Stomach (tissue), 4 donors: ENCODE measurements around the gene PTPRZ1.

Experiments
- POLR2A ChIP-seq, 4 donors: fragments of 450-650 bp; IDR thresholded peaks; one replicate each; pipeline ENCODE4 v1.6.1; 2016; ENCODE audit warnings: antibody characterized with exemption in 4 of 4, control low read depth in 2 of 4, mild to moderate bottlenecking in 1 of 4, moderate library complexity in 1 of 4
- TF ChIP-seq, protein P1 (sequence below), 7 experiments: fragments of 450-650 bp in 4 of 7; fragments of 200-600 bp in 3 of 7; sonication (generic) in 3 of 7; IDR thresholded peaks; one replicate each; pipeline ENCODE4 v1.5.1; 2016 to 2019; ENCODE audit warnings: antibody characterized with exemption in 7 of 7, control low read depth in 2 of 7, mild to moderate bottlenecking in 1 of 7

DNA sequence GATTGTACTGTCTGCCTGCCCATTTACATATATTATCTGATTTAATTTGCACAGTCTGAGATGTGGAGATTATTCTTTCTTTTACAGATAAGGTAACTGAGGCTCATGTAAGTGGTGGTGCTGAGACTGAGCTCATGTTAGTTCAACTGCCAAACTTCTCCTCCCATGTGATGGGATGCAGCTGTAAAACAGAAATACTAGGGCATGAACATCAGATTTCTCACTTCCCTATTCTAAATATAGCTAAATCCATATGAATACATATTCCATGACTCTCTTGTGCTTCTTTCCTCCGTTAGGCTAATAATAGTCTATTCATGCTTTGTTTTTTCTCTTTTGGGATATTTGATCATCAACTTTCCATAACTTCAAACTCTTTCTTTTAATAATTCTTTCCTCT, 84.7 kb downstream of the PTPRZ1 start:
- TF ChIP-seq POLR2A (IDR thresholded peaks at IDR 0.05) = no peak
- TF ChIP-seq, protein P1, sequence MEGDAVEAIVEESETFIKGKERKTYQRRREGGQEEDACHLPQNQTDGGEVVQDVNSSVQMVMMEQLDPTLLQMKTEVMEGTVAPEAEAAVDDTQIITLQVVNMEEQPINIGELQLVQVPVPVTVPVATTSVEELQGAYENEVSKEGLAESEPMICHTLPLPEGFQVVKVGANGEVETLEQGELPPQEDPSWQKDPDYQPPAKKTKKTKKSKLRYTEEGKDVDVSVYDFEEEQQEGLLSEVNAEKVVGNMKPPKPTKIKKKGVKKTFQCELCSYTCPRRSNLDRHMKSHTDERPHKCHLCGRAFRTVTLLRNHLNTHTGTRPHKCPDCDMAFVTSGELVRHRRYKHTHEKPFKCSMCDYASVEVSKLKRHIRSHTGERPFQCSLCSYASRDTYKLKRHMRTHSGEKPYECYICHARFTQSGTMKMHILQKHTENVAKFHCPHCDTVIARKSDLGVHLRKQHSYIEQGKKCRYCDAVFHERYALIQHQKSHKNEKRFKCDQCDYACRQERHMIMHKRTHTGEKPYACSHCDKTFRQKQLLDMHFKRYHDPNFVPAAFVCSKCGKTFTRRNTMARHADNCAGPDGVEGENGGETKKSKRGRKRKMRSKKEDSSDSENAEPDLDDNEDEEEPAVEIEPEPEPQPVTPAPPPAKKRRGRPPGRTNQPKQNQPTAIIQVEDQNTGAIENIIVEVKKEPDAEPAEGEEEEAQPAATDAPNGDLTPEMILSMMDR (IDR thresholded peaks at IDR 0.05) = no peak
